Umbilical cord (tissue), 2 donors: ENCODE results near the gene DTNB. TPM values are rescaled to one million over a fixed set of nuclear protein-coding genes. Genes with fewer than 3 reads are reported as not detected.

Source experiments
- DNase-seq: peaks from one replicate; pipeline ENCODE4 v3.0.0-alpha.2; 2015; ENCODE audit warnings: low spot score
- total RNA-seq: library from RNA; depleted of rRNA; stranded (reverse); fragments of >200 nt; gene quantifications from one replicate; pipeline ENCODE4 v1.2.3, GENCODE V29; 2014; ENCODE audit warnings: low replicate concordance; ENCODE audit not compliant: insufficient read depth

Gene DTNB
- total RNA-seq, 1 donor from 2014 or later, result 55.4 TPM

DNA sequence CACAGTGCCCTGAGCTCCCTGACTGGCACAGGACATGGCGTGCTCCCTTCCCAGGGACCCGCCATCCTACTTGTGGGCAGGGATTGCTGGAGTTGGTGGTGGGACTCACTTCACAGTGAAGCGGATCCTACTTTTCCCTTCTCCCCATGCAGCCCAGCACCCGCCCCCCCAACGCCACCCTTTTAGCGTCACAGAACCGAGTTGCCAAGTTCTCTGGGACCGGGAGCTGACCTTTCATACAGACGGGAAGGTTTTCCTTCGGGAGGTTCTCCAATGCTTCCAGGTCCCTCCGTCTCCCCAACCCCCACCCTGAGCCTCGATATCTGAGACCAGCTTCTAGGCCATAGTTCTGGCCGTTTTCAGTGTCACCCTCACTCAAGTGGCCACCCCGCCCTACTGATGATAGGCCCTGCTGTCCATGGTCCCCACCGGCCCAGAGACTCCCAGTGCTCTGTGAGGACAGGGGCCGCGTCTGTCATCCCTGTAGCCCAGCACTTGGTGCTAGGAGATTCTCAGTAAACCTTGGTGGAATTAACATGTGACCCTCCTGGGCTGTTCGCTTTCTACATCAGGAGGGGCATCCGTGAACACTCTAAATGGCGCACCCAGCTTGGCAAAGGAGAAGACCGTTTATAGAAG is 330.1 kb downstream of the DTNB start:
- DNase-seq, result no peak

DNA sequence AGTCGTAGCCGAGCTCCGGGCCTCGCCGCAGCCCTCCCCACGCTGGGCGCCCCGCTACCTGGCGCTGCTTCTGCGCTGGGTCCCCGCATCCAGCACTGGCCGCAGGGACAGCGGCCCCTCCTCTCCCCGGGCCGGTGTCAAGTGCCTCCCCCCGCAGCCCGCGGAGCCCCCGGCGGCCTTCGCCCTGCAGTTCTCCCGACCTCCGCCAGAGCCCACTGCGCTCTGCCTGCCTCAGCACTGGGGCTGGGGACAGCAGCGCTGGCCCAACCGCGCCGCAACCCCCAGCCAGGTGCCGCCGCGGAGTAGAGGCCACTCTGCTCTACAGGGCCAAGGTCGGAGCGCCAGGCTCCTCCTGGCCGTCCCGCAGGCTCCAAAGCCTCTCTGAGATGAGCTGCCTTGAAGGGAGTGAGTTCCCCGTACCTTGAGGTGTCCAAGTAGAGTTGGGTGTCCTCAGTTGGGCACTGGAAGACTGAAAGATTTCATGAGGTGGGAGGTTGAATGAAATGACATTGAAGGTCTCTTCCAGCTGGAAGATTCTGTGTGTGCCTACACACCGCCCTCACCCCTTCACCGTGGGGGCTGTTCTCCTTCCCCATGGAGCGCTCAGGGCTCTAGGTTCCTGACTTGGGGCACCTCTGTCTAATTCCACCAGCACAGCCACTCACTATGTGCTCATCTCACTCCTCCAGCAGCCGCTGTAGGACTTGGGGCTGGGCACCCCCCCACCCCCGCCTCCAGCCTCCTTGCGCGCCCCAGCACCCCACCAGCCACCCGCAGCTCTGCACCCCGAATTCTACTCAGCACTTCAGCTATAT is 330.8 kb downstream of the DTNB start:
- DNase-seq, result peak; percentile 82

GRCh38 chr2:25341753-25342371 is 331.5 kb downstream of the DTNB start, which contains the start of gene DNMT3A:
TSS of gene DNMT3A (minus strand) at chr2:25341925. CDS start at chr2:25313984, 27,941 bp downstream.
- peak; percentile 86 for DNase-seq

DNA sequence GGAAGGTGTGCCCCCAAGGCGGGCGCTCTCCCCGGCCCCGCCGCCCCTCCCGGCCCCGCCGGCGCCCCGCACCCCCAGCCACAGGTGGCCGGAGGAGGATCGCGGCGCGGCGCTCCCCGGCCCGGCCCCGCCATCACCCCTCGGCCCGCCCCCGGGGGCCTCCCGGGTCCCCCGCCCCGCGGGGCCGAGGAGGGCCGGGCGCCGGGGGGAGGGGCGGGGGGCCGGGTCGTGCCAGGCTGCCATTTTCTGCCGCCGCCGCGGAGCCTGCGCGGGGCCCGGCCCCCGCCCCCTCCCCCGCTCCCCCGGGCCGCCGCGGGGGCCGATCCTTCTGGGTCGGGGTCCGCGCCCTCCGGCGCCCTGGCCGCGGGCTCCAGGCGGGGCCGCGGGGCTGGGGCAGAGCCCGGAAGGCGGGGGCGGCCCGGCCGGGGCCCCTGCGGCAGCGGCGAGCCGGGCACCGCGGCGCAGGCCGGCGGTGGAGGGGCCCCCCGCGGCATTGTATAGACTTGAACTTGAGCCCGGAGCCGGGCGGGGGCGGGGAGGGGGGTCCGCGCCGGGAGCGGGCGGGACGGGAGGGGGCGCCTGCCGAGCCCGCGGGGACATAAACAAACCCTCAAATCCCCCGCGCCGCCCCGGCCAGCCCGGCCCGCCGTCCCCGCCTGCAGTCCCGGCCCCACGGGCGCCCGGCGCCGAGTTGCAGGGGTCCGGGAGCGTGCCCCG is 332.2 kb downstream of the DTNB start:
- DNase-seq, result no peak

GRCh38 chr2:25340181-25340921 is 333.0 kb downstream of the DTNB start:
- peak; percentile 52 for DNase-seq

DNA sequence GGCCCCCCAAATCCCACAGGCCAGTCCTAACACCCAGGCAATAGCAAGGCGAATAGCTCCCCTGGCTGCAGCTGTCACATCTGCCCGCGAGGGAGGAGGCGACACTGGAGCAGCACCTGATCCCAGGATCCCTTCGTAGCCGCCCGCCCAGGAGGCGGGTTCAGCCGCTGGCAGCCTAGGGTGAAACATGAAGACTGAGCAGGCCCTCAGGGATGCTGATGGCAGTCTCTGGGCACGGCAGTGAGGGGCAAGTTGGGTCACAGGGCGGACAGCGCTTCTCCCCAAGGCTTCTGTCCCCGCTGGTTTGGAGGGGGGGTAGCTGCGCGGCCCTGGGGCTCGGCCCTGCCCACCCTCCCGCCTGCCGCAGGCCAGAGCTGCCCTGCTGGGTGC is 333.6 kb downstream of the DTNB start:
- DNase-seq, result no peak

GRCh38 chr2:25339211-25339674 is 334.1 kb downstream of the DTNB start:
- no peak for DNase-seq

GRCh38 chr2:25338401-25338800 is 335.0 kb downstream of the DTNB start:
- no peak for DNase-seq

- no peak for DNase-seq
Observed at GRCh38 chr2:25337891-25338290, 335.5 kb downstream of the DTNB start.

DNA sequence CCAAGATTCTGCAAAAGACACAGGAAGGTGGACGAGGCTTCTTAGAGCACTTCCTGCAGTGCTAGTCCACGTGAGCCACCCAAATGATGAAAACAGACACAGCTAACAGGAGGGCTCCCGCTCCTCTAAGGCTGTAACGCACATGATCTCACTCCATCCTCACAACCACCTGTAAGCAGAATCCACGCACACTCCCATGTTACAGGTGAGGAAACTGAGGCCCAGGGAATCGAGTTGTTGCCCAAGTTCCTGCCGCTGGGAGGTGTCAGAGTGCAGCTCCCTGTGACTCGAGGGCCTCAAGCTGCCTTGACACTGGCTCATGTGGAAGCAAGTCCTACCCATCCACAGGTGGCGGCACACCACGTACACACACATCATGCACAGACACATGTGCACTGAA is 336.1 kb downstream of the DTNB start:
- DNase-seq, result no peak

- DNase-seq, result peak; percentile 47
Observed at GRCh38 chr2:25336383-25336841, 337.0 kb downstream of the DTNB start.

DNA sequence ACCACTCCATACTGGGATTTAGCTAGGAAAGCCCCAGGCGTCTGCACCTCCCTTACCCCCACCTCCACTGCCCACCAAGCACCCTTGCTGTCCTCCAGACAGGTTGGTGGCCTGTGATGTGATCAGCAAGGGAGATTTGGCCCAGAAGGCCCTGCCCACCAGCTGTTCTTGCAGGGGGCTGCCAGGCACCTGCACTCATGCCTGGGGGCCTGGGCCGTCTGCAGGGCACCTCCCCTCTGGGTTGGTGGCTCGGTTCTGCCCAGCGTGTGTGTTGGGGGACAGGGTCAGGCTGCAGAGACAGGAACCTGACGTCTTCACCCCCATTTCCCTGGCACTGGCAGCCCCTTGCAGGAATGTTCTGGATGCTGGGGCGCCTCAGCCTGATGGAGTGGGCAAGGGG is 337.4 kb downstream of the DTNB start:
- DNase-seq, result no peak

- DNase-seq, result no peak
Observed at GRCh38 chr2:25335204-25335603, 338.2 kb downstream of the DTNB start.

DNA sequence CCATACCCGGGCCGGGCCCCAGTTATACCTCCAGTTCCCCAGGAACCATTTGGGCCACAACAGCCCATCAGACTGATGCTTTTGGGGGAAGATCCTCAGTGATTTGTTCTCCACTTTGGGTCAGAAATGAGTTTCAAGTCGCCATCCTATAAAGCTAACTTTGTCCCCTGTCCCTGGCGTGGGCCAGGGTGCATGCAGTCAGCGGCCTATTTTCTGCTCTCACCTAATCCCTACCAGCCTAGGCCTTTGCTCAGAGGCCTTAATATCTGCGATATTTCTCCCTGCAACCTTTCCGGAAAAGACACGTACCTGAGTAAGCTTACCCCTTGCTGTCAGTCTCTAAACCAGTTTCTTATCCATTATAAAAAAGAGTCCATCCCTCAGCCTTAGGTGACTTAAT is 338.9 kb downstream of the DTNB start:
- DNase-seq, result no peak

GRCh38 chr2:25333981-25334380 is 339.4 kb downstream of the DTNB start:
- no peak for DNase-seq

DNA sequence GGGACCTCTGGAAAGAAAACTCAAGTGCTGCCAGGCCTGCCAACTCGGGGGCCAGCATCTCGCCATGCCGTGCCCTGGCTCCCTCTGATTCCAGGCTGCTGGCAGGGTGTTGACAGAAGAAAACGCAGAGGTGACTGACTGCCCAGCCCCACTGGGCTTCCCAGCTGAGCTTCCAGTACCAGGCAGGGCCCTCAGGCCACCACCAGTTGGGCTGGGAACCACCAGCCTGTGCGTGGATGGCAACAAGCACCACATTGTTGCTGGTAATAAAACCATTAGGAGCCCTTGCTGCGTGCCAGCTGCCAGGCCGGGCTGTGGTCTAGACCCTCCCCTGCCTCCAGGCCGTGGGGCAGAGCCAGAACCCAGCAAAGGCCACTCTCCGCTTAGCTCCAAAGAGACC is 340.8 kb downstream of the DTNB start:
- DNase-seq, result no peak

GRCh38 chr2:25331686-25332365 is 341.6 kb downstream of the DTNB start:
- no peak for DNase-seq

DNA sequence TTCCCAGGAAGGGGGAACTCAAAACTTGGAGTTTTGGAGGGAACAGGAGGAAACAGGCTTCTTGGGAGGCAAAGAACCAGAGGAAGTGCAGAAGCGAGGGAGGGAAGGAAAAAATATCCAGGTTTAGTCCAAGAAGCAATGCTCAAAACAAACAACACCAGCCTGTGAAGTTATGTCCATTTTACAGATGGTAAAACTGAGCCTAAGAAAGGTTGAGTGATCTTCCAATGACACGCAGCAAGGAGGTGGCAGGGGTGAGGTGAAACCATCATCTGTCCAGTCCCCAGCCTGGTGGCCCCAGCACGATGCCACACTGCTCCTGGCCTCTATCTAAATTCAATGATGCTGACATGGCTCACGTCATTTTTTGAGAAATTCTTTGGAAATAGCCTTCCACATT is 342.4 kb downstream of the DTNB start:
- DNase-seq, result no peak

DNA sequence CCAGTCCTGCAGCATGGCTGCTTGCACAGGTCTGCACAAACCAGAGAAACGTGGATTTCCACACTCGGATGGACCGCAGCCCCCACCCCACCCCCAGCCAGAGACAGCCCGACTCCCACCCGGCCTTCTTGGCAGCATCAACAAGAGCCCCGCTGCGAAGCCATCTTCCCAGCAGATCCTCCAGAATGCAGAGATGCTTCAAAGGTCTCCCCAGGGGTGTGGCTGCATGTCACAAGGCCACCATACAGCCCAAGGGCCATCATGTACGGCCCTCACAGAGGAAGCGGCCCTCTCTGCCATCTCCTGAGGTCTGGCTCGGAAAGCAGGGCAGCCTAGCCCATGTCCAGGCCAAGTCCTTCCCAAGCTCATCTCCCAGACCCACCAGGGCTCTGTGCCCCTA is 343.1 kb downstream of the DTNB start:
- no peak for DNase-seq
